HG03571 (cell line): ENCODE measurements around the gene TCF4.
A peak's percentile ranks its signal among the peaks of the same experiment; 100 is the strongest.
"Not testable (repeated sequence)": the region's sequence is repeated elsewhere in the genome, so short reads cannot be mapped to it uniquely, and the experiment has no call there.

Experiments used
- ATAC-seq: cut with Tn5 transposase; IDR thresholded peaks from one replicate; pipeline ENCODE4 v1.9.1; 2021; ENCODE audit not compliant: unreplicated experiment

The TCF4 gene

GRCh38 chr18:55477860-55478581, 110.0 kb downstream of the TCF4 start:
- no peak for ATAC-seq

GRCh38 chr18:55477499-55477859, 110.5 kb downstream of the TCF4 start:
- ATAC-seq = peak; percentile 89

DNA sequence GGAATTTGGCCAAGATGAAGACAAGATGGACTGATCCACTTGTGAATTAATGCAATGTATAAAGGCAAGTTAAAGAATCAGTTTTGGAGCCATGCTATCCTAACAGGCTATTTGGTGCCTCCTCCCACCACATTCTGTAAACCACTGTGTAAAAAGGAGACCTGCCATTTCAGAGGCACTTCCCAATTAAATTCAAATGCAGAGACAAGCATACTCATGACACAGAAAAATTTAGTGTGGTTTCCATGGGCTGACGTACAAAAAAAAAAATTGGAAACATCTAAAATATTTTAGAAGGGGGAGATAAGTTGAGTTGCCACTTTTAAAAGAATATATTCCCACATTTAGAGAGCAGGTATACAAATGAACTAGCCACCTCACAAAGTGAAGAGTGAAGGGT, 112.1 kb downstream of the TCF4 start:
- ATAC-seq = no peak

- ATAC-seq = no peak
Measured at GRCh38 chr18:55475467-55475866, 112.5 kb downstream of the TCF4 start.

DNA sequence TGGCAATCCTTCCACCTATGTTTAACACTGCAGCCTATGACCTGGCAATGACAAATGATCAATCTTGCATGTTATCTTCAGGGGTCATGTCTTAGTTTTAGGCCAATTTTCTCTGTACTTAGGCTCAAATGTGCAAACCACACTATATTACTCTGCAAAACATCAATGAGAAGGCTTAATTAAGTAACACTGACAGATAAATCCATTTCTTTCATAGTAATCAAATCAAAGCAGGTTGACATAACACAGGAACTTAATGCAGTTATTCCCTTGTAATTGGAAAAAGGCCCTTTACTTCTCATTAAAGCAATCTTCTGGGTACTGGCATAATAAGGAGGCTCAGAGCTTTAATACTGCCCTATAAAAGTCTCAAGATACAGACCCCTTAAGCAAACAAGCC, 114.4 kb downstream of the TCF4 start:
- ATAC-seq = no peak

DNA sequence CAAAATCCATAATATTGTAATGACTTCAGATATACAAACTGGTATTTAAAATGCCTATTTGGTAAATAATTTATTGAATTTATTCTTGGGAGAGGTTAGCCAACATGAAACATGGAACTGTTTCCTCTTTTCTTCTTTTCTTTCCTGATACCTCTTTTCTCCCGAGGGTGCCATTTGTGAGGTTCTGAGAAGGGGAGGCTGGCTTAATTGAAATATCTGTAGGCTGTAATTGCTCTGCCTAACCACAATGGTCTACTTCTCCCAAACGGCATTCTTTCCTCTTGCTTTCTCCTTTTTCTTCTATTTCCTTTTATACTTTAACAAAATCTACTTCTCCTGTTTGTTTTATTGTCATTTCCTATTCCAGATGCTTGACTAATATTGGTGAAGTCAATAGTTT, 114.9 kb downstream of the TCF4 start:
- no peak for ATAC-seq

DNA sequence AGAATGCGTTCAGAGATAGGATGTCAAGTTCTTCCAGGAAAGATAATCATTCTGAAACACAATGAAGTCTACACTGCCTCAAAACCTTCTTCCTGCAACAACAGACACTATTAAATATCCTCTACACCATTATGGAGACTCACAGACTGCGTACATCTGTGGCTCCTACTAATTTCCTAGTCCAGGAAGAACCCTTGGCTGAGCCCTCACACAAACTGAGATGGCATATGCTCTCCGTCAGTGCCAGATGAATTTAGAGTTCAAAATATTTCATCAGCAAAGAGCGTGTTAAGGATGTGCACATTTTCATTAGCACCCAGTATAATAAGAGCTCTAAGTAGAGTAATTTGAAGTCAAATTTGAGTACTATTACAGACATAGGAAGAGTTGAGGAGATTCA, 117.2 kb downstream of the TCF4 start:
- ATAC-seq = no peak

DNA sequence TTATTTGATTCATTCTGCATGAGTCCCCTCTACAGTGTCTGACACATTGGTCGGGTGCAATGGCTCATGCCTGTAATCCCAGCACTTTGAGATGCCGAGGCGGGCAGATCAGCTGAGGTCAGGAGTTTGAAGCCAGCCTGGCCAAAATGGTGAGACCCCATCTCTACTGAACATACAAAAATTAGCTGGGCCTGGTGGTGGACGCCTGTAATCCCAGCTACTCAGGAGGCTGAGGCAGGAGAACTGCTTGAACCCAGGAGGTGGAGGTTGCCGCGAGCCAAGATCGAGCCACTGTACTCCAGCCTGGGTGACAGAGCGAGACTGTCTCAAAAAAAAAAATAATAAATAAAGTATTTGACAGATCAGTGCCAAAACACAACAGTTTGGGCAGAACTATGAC, 118.9 kb downstream of the TCF4 start:
- ATAC-seq = not testable (repeated sequence)

DNA sequence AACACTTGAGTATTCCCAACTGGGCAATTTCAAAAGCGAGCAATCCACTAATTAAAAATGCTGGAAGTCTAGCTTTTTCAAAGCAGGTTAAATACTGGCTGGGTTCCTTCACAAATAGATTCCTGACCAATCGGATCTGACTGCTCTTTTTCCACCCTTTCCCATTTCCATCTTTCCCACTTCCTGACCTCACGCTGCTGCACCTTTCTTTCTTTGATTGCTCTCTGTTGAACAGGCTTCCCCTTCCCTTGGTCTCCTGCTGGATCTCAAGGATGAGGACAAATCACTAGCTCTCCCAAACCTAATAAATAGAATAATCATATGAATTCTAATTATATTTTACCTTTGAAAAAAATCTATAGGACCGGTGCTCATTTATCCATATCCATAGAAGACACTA, 121.2 kb downstream of the TCF4 start:
- no peak for ATAC-seq

GRCh38 chr18:55465313-55465712, 122.7 kb downstream of the TCF4 start:
- ATAC-seq = no peak

GRCh38 chr18:55464581-55464980, 123.4 kb downstream of the TCF4 start:
- no peak for ATAC-seq

DNA sequence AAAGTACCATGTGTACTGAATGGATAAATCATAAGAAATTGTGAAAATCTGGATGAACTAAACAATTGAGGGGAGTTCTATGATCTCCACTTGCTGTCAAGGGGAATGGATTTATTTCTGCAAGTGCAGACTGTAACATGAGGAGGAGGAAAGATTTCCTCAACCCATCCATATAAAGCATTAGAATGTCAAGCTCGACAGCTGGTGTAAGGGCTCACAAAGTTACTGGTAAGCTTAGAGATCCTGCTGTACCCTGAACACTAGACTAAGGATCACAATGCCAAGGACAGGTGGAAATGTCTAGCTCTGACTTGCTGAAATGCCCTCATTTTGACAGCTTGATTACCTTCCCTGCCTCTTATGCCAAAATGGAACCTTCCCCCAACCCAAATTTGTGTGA, 125.3 kb downstream of the TCF4 start:
- ATAC-seq = no peak

GRCh38 chr18:55461848-55462247, 126.1 kb downstream of the TCF4 start:
- no peak for ATAC-seq

GRCh38 chr18:55458456-55459203, 129.4 kb downstream of the TCF4 start:
- no peak for ATAC-seq

DNA sequence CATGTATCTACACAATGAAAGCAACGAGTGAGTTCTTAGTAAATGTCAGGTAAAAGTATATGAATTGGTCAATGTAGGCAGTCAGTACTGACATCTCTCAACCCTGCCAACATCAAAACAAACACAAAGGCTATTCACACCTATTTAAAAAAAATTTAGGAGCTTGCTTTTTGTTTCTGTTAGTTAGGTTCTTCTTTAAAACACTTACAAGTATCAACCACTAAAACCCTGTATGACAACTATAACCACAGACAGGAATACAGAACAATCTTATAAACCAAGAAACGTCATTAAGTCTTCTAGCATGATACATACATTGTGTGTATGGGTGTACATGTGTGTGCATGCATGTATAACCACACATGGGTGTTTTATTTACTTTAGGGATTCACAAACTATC, 131.0 kb downstream of the TCF4 start:
- ATAC-seq = no peak

DNA sequence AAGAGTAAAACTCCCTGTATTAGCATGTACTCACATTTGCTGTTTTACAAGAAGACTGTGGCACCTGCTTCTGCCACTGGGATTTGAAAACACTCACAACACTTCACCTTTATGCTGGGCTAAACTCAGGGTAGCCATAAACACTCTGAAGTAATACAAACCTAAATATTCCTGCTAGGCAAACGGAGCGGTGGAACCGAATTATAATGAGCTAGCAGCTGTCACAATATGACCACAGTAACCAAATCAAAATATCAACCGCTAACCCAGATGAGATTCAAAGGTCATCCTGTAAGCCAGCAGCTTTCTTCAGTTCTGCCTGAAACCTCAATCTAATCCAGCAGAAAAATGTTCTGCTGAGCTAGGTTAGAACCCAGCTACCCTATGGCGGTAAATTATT, 132.1 kb downstream of the TCF4 start:
- ATAC-seq = no peak

DNA sequence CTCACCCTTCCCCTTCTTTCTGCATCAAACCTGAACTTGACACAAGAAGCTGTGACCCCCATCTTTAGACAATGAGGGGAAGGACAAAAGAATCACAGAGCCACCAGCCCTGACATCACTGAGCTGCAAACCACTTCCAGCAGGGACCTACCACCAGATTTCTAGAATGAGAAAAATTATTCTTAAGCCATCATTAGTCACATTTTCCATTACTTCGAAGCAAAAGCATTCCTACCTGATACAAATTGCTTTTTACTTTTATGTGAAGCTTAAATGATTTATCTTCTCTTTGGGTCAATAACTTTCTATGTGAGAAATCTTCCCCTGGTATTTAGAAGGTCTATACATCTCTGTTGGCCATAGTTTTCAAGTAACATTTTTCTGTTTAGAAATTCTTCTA, 134.8 kb downstream of the TCF4 start:
- ATAC-seq = no peak

GRCh38 chr18:55452123-55452611, 135.8 kb downstream of the TCF4 start:
- ATAC-seq = no peak

GRCh38 chr18:55449412-55450140, 138.4 kb downstream of the TCF4 start:
- ATAC-seq = no peak

- no peak for ATAC-seq
Measured at GRCh38 chr18:55448420-55448819, 139.6 kb downstream of the TCF4 start.

DNA sequence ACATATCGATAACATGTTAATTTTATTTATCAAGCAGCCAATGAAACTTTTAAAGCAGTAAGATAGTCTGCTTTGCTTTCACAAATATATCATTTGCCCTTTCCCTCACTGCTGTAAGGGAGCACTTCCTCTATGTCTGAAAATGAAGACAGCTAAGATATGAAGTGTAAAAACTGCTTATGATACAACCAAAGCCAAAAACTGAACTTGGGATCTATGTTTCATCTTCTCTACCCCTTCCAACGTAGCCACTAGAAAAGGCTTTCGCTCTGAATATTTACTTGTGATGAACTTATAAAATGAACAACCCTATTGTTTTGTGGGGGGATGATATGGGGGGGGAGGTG, 140.3 kb downstream of the TCF4 start:
- no peak for ATAC-seq
